Hematopoietic multipotent progenitor cell (in vitro differentiated cells): ENCODE measurements around the gene FRA10AC1. TPM values are rescaled to one million over a fixed set of nuclear protein-coding genes. Genes with fewer than 3 reads are reported as not detected.
A peak's percentile ranks its signal among the peaks of the same experiment; 100 is the strongest.

ENCODE experiments used
- DNase-seq, 3 donors: peaks; one replicate each; pipeline ENCODE4 v3.0.0-alpha.2; 2011 to 2015; ENCODE audit warnings: low read depth in 2 of 3, low spot score in 2 of 3
- total RNA-seq: library from RNA; depleted of rRNA; stranded (reverse); fragments of >200 nt; gene quantifications from one replicate; pipeline ENCODE4 v1.2.3, GENCODE V29; 2012

Gene FRA10AC1
- total RNA-seq: 2.4 TPM

DNA sequence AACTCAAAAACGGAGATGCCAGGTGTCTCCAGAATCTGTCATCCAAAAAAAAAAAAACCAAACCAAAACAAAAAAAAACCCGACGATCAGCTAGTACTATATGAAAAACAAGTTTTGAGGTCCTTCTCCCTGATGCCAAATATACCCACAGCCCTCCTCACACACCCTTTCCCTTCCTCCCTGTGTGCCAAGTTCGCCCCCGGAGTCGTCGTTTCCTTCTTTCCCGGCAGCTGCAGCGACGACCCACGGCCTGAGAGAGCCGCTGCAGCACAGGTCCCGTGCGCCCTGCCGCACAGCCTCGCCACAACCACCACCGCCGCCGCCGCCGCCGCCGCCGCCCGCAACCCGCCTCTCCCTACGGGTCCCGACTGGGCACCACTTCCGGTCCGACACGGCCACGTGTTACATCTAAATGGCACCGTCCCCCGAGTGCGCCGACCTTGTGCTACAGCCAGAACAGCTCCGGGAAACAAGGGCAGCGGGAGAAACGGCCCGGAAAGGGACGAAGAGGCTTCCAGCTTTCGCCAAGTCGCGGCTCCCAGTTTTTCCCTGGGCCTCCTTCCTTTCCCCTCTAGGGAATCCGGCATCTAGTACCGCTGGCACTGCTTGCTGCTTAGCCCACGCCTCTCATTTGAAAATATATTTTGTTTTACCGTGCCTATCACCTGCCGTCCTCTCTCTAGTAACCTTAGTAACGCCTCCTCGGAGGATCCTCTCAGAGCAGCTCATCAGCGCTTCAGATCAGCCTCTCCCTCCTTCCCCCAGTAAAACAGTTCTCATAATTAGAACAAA lies at the start of gene FRA10AC1:
FRA10AC1 (minus strand) TSS at position 383 of the 792 bp plus-strand sequence. CDS start 2,486 bp downstream, outside the sequence.
- DNase-seq: peak; percentile 74 to 93 (median 88)

DNA sequence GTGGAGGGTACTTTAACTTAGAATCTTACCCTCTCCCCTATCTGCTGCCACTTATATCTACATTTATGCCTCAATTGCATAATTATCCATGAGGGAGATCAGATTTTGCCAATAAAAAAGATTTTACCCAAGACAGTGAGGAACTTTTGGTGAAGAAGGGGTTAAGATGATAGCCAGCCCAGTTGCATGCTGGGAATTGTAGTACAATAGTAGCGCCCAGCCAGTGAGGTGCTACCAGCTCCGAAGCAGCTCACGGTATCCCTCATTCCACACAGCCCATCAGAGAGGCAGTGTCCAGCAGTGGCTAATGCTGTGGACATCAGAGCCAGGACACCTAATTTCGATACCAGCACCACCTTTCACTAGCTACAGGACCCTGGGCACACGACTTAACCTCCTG lies 49.4 kb upstream of the FRA10AC1 start:
- DNase-seq: peak in 2 of 3 donors; percentile 3 to 33

DNA sequence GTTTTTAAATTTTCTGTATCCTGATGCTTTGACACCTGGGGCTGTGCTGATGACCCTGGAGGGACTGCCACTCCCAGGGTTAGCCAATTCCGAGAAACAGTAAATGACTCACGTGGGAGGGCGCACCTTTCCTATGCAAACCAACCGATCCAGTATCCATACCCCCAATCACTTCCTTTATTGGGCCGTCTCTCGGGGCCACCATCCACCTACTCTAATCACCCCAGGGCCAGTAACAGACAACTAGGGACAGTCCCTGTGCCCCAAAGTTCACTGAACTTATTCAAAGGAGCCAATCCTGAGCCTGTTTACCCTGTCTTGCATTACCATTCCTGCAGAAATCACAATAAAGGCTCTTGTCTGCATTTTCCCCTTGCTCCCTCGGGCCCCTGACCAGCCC lies 48.7 kb upstream of the FRA10AC1 start:
- no peak for DNase-seq

DNA sequence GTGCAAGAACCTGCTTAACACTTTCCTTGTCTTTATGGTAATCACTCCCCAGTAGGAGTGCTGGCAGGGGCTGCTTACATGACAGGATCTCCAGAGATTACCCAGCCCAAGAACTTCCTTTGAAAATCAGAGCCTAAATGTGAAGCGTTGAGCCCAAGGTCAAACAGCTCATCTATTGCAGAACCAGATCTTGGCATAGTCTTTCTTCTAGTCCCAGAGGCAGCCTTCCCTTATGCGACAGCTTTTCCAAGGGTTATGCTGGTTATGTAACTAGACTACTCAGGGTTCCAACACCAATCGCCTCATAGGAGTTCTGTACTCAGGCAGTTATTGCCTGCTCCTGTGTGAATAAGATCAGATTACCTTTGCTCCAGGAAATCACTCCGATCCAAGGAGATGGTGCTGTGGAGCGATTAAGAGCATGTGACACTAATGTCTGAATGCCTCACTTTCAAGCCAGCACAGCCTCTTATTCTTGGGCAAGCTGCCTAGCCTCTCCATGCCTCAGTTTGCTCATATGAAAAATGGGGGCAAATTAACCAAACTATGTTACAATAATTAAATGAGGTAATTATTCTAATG lies 46.9 kb upstream of the FRA10AC1 start:
- no peak for DNase-seq

GRCh38 chr10:93746844-93747284 lies 44.5 kb upstream of the FRA10AC1 start:
- no peak for DNase-seq

- DNase-seq: no peak
Observed at GRCh38 chr10:93745408-93746065, 43.1 kb upstream of the FRA10AC1 start.

- DNase-seq: peak in 1 of 3 donors; percentile 34
Observed at GRCh38 chr10:93742633-93743349, 40.4 kb upstream of the FRA10AC1 start.

- DNase-seq: no peak
Observed at GRCh38 chr10:93741367-93741766, 39.0 kb upstream of the FRA10AC1 start.

DNA sequence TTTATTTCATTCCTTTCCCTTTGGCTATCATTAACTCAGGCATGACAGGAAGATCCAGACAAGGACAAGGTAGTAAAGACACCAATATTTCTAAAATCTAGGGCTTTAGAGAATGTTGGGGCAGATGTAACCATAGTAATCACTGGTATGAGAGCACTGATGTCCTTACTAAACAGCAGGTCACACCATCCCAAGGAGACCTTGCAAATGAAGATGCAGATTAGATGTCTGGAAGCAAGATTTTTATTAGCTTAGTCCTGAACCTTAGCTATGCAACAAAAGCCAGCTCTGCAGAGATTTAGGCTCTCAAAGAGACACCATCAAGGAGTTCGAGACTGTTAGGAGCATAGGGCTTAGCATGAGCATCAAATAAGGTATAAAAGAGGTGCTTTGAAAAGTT lies 23.6 kb upstream of the FRA10AC1 start:
- DNase-seq: no peak

DNA sequence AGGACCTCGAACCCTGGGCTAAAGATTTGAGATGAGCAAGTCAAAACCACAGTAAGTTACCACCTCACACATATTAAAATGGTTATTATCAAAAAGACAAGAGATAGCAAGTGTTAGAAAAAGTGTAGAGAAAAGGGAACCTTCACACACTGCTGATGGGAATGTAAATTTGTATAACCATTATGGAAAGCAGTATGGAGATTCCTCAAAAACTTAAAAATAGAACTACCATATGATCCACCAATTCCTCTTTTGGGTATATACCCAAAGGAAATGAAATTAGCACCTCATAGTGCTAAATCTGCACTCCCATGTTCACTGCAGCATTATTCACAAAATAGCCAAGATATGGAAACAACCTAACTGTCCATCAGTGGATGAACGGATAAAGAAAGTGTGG lies 20.8 kb upstream of the FRA10AC1 start:
- DNase-seq: no peak

DNA sequence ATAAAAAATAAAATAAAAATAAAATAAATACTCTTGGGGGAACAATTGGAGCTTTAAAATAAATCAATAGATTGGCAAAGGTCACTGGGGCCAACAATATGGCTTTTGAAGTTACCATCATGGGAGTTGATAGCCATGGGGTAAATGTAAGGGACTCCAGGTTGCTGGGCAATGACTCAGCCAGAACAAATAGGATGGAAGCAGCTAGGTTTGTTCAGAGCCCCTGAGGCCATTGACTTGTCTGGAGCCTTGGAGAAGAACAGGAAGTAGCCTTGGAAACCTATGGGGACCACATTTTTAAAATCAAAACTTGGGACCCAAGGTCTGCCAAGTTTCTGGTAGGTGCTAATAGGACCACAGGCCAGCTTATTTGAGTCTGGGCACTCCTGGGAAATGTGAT lies 20.2 kb upstream of the FRA10AC1 start:
- no peak for DNase-seq

DNA sequence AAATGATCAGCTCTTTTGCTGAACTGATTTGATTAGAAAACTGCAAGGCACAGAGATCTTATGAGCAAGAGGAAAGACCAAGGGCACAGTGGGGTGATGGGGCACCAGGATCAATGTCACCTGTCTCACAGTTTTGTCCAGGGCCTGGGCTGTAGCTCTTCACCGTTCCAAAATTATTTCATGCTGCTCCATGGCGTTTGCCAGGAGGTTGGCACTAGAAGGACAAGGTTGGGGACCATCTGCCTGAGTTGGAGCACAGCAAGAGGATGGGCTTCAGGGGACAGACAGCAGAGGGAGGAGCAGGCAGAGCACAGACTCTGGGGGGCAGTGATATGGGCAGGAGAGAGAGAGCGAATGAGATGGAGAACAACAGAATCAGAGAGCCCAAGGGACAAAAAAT lies 17.5 kb upstream of the FRA10AC1 start:
- no peak for DNase-seq

DNA sequence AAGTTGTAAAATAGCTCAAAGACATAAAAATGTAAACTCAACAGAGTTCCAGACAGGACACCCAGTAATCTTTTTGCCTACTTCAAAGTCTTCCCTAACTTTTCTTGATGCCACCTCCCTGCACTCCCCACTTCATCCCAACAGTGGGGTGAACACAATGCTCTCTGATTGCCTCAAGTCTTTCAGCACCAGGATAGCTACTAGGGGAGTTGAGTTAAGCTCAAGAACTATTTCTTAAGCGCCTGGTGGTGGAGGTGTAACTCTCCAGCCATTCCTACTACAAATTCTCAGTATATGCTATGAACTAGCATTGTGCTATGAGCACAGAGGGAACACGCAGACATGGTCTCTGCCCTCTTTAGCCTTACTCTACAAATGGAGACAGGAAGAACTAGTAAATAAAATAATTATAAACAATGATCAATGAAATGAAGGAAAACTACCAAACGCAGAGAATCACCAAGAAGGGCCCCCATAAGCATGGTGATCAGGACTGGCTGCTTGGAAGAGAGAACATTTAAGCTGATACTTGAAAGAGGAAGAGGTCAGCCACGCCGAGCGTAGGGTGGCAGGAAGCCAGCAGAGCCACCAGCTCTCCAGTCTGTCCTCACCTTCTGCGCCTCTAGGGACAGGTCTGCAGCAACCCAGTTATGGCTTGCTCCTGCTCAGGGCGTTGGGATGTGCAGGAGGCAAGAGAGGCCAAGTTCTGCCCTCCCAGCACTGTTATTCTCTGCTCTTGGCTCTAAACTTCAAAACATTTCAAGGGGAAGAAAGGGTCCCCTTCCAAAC lies 16.7 kb upstream of the FRA10AC1 start:
- DNase-seq: peak in 1 of 3 donors; percentile 52

DNA sequence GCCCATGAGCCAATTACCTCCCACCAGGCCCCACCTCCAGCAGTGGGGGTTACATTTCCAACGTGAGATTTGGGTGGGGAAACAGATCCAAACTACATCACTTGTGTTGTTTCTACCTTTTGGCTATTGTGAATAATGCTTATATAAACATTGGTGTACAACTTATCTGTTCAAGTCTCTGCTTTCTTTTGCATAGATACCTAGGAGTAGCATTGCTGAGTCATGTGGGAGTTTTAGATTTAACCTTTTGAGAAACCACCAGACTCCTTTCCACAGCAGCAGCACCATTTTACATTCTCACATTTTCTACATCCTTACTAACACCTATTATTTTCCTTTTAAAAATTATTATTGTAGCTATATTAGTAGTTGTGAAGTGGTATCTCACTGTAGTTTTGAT lies 14.4 kb upstream of the FRA10AC1 start:
- no peak for DNase-seq

DNA sequence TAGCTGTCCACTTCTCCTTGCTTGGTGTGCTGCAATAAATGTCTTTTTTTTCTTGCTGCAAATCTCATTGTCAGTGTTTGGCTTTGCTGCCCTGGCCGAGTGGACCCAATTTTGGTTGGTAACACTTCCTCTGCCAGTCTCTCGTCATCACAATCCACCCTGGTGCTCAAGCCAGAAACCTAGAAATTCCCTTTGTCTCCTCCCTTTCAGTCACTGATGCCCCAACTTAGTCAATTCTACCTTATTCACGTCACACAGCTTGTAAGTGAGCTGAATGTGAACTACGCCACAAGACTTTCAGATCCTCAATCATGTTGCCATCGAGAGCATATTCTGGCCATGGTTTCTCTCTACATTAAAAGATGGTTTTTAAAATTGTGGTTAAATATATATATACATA lies 13.0 kb upstream of the FRA10AC1 start:
- no peak for DNase-seq

DNA sequence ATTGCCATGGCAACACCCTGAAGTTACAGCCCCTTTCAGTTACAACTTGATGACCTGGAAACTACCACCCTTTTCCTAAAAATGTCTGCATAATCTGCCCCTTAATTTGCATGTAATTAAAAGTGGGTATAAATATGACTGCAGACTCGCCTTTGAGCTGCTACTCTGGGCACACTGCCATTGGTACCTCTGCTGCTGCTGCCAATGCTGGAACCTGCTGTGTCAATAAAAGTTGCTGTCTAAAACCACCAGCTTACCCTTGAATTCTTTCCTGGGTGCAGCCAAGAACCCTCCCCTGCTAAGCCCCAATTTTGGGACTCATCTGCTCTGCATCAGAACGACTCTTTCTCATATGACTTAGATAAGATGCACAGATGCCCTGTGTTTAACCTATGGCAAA lies 10.2 kb upstream of the FRA10AC1 start:
- DNase-seq: no peak

GRCh38 chr10:93711891-93712290 lies 9.5 kb upstream of the FRA10AC1 start:
- DNase-seq: no peak

GRCh38 chr10:93710333-93710909 lies 8.0 kb upstream of the FRA10AC1 start:
- no peak for DNase-seq

DNA sequence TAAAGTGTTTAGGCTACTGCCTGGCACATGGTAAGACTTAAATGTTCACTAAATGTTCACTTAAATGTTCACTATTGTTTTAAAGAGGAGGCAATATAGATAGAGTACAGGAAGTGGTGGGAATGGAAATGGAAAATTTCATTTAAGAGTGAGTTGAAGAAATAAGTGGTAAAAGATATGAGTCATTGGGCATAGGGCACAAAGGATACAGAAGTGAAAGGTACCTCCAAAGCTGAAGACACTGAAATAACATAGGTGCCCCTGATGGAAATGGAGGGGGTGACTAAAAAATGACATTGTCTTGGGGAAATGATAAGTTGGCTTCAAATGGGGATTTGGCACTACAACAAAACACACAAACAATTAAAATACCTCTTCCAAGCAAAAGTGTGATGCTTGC lies 5.2 kb upstream of the FRA10AC1 start:
- DNase-seq: no peak

GRCh38 chr10:93704451-93704850 lies 2.1 kb upstream of the FRA10AC1 start:
- DNase-seq: peak in 1 of 3 donors; percentile 31
